GM19468 (cell line): ENCODE results near the gene PLOD2.
A peak's percentile ranks its signal among the peaks of the same experiment; 100 is the strongest.

Source experiments
- ATAC-seq: cut with Tn5 transposase; IDR thresholded peaks from one replicate; pipeline ENCODE4 v1.9.1; 2021; ENCODE audit warnings: mild to moderate bottlenecking, moderate library complexity, moderate number of reproducible peaks; ENCODE audit not compliant: unreplicated experiment; ENCODE audit errors: extremely low read depth

The PLOD2 gene

GRCh38 chr3:146160964-146161662 is at the start of gene PLOD2:
TSS of gene PLOD2 (minus strand) at chr3:146161184. CDS start at chr3:146160989, 195 bp downstream.
- peak; percentile 40 for ATAC-seq

GRCh38 chr3:146209371-146209770 is 48.4 kb upstream of the PLOD2 start:
- no peak for ATAC-seq

GRCh38 chr3:146203776-146204175 is 42.8 kb upstream of the PLOD2 start:
- ATAC-seq, result no peak

GRCh38 chr3:146200461-146201220 is 39.7 kb upstream of the PLOD2 start:
- no peak for ATAC-seq

GRCh38 chr3:146199762-146200161 is 38.8 kb upstream of the PLOD2 start:
- ATAC-seq, result no peak

- no peak for ATAC-seq
Observed at GRCh38 chr3:146196789-146197188, 35.8 kb upstream of the PLOD2 start.

GRCh38 chr3:146195605-146196004 is 34.6 kb upstream of the PLOD2 start:
- no peak for ATAC-seq

- ATAC-seq, result no peak
Observed at GRCh38 chr3:146195030-146195429, 34.0 kb upstream of the PLOD2 start.

GRCh38 chr3:146191051-146191450 is 30.1 kb upstream of the PLOD2 start:
- ATAC-seq, result no peak

GRCh38 chr3:146189519-146190173 is 28.7 kb upstream of the PLOD2 start:
- peak; percentile 83 for ATAC-seq

GRCh38 chr3:146187334-146187950 is 26.5 kb upstream of the PLOD2 start:
- ATAC-seq, result no peak

- no peak for ATAC-seq
Observed at GRCh38 chr3:146184241-146185015, 23.4 kb upstream of the PLOD2 start.

- ATAC-seq, result no peak
Observed at GRCh38 chr3:146181216-146181615, 20.2 kb upstream of the PLOD2 start.

- ATAC-seq, result no peak
Observed at GRCh38 chr3:146180376-146180775, 19.4 kb upstream of the PLOD2 start.

- ATAC-seq, result no peak
Observed at GRCh38 chr3:146178006-146178689, 17.2 kb upstream of the PLOD2 start.

GRCh38 chr3:146177519-146177918 is 16.5 kb upstream of the PLOD2 start:
- no peak for ATAC-seq

- no peak for ATAC-seq
Observed at GRCh38 chr3:146177072-146177471, 16.1 kb upstream of the PLOD2 start.

- no peak for ATAC-seq
Observed at GRCh38 chr3:146172586-146172985, 11.6 kb upstream of the PLOD2 start.

- ATAC-seq, result no peak
Observed at GRCh38 chr3:146170591-146170990, 9.6 kb upstream of the PLOD2 start.
